ENCODE measurements around the gene CYP2A7. TPM values are rescaled to one million over a fixed set of nuclear protein-coding genes. Genes with fewer than 3 reads are reported as not detected.

The CYP2A7 gene
- total and polyA plus RNA-seq, 2 of the 8 experiments (the other 6 are each of a cell fraction or from before 2014, with no cell fraction given) = 0.23 TPM; not detected in 1

- no peaks in the 10 kb centered on the region for H3K79me2 ChIP-seq (ENCODE audit: control insufficient read depth in 1 of 2, insufficient read depth in 2 of 2, low read length in 2 of 2)
- H2BK15ac ChIP-seq (ENCODE audit: low read length) = no peak overlapping the region
- H3K18ac ChIP-seq (ENCODE audit: extremely low read depth, low read length) = no peak overlapping the region
- no peak overlapping the region for H3K9ac ChIP-seq (replicated peaks in 1 of 4; ENCODE audit: extremely low read depth in 1 of 4, low read depth in 3 of 4, low read length in 3 of 4)
- no peak for TF ChIP-seq YY1 (IDR thresholded peaks at IDR 0.05; ENCODE audit: low read depth, low read length)
- no peak for TF ChIP-seq NRF1 (IDR thresholded peaks at IDR 0.05; ENCODE audit: low read depth, low read length)
- TF ChIP-seq BRCA1 (IDR thresholded peaks at IDR 0.05; ENCODE audit: low read depth, low read length) = no peak
- no peak for TF ChIP-seq SP4 (IDR thresholded peaks at IDR 0.05; ENCODE audit: low read length)
- no peak for TF ChIP-seq HDAC2 (IDR thresholded peaks at IDR 0.05; ENCODE audit: borderline replicate concordance in 1 of 2, low read depth in 2 of 2, low read length in 2 of 2)
- no peak for TF ChIP-seq FOSL1 (IDR thresholded peaks at IDR 0.05; ENCODE audit: insufficient read depth, low read depth, low read length)
- TF ChIP-seq CHD1 (IDR thresholded peaks at IDR 0.05; ENCODE audit: low read depth, low read length) = no peak
- TF ChIP-seq POLR2AphosphoS5 (IDR thresholded peaks at IDR 0.05; ENCODE audit: low read depth, low read length) = no peak
- TF ChIP-seq POU5F1 (IDR thresholded peaks at IDR 0.05; ENCODE audit: low read depth, low read length) = no peak
- no peak for TF ChIP-seq EP300 (IDR thresholded peaks at IDR 0.05; ENCODE audit: borderline replicate concordance in 1 of 2, low read depth in 2 of 2, low read length in 2 of 2)
- H2AK5ac ChIP-seq (ENCODE audit: low read depth, low read length) = no peak overlapping the region
- POLR2A ChIA-PET (ENCODE audit: partially characterized antibody) = no interaction called here
- no peak overlapping the region for H3K23ac ChIP-seq (ENCODE audit: insufficient read length)
- no peak overlapping the region for H3K4me3 ChIP-seq (ENCODE audit: extremely low read depth in 1 of 4, insufficient read depth in 2 of 4, low read depth in 3 of 4, low read length in 4 of 4)
- WGBS, 2 experiments (ENCODE audit: extremely low coverage in 1 of 2, insufficient coverage in 1 of 2, insufficient read length in 1 of 2, insufficient replicate concordance in 2 of 2, low coverage in 1 of 2, low lambda C conversion rate in 2 of 2, missing lambda C conversion rate in 1 of 2) = 90% methylated on average over 2 of the region's 2 CpGs; no CpG with 5 or more reads in 1 of the 2 experiments
- no peak overlapping the region for H3K14ac ChIP-seq (ENCODE audit: insufficient read length)
- H2BK120ac ChIP-seq (replicated peaks; ENCODE audit: low read depth, low read length) = no peak overlapping the region
- H3K4me1 ChIP-seq (replicated peaks in 1 of 4; ENCODE audit: control insufficient read depth in 3 of 4, insufficient read depth in 4 of 4, low read length in 3 of 4) = no peaks in the 10 kb centered on the region
- H2BK5ac ChIP-seq (ENCODE audit: low read depth, low read length) = no peak overlapping the region
- CTCF ChIA-PET (ENCODE audit: partially characterized antibody) = interaction anchor here (1.1 kb wide), 1 partner anchor 24 kb away, joined by 3 read pairs; no protein-coding TSS in a partner anchor
- no peak overlapping the region for H3K27ac ChIP-seq (ENCODE audit: low read depth, low read length)
- H4K8ac ChIP-seq (ENCODE audit: extremely low read depth, insufficient read depth, low read length) = no peak overlapping the region
- H3K4me2 ChIP-seq (ENCODE audit: insufficient read depth in 1 of 2, low read depth in 2 of 2, low read length in 2 of 2) = no peak overlapping the region
- FAIRE-seq (no peak), DNase-seq (ENCODE audit: low read depth in 1 of 2, low spot score in 2 of 2) (no peak)
- H3K4ac ChIP-seq (replicated peaks; ENCODE audit: insufficient read length, low read depth, low read length) = no peak overlapping the region
- H4K91ac ChIP-seq (replicated peaks; ENCODE audit: insufficient read length, low read length) = no peak overlapping the region
- no peak overlapping the region for H2BK20ac ChIP-seq (ENCODE audit: low read length)
- no peak overlapping the region for H2BK12ac ChIP-seq (ENCODE audit: low read depth, low read length)
- no peaks in the 10 kb centered on the region for H3K9me3 ChIP-seq (ENCODE audit: insufficient read depth in 2 of 2, low read depth in 1 of 2, low read length in 1 of 2)
- H3K56ac ChIP-seq (replicated peaks; ENCODE audit: insufficient read length, low read depth, low read length) = no peak overlapping the region
- H3K27me3 ChIP-seq (replicated peaks in 1 of 4; ENCODE audit: control insufficient read depth in 3 of 4, extremely low read depth in 1 of 4, insufficient read depth in 3 of 4, low read length in 3 of 4) = no peaks in the 10 kb centered on the region
- no peaks in the 10 kb centered on the region for H3K79me1 ChIP-seq (ENCODE audit: low read depth, low read length)
- H3K36me3 ChIP-seq (ENCODE audit: control insufficient read depth in 2 of 4, insufficient read depth in 4 of 4, low read length in 3 of 4) = no peaks in the 10 kb centered on the region
- H4K5ac ChIP-seq (ENCODE audit: insufficient read length, low read depth, low read length) = no peak overlapping the region
- H4K20me1 ChIP-seq (replicated peaks in 1 of 2; ENCODE audit: control insufficient read depth in 1 of 2, insufficient read depth in 2 of 2, low read length in 2 of 2) = no peaks in the 10 kb centered on the region
- no peak overlapping the region for H2AFZ ChIP-seq (ENCODE audit: low read length)
- H3K23me2 ChIP-seq (ENCODE audit: low read depth, low read length) = no peaks in the 10 kb centered on the region
Measured at GRCh38 chr19:40872209-40872608, 9.8 kb downstream of the CYP2A7 start.
